ENCODE data around the gene LSM7. TPM values are rescaled to one million over a fixed set of nuclear protein-coding genes. Genes with fewer than 3 reads are reported as not detected.

Gene LSM7
- total and polyA plus RNA-seq, 2 of the 13 experiments (the other 11 are each of a cell fraction or from before 2014, with no cell fraction given), result 140 to 205 TPM

- TF ChIP-seq, protein P1, sequence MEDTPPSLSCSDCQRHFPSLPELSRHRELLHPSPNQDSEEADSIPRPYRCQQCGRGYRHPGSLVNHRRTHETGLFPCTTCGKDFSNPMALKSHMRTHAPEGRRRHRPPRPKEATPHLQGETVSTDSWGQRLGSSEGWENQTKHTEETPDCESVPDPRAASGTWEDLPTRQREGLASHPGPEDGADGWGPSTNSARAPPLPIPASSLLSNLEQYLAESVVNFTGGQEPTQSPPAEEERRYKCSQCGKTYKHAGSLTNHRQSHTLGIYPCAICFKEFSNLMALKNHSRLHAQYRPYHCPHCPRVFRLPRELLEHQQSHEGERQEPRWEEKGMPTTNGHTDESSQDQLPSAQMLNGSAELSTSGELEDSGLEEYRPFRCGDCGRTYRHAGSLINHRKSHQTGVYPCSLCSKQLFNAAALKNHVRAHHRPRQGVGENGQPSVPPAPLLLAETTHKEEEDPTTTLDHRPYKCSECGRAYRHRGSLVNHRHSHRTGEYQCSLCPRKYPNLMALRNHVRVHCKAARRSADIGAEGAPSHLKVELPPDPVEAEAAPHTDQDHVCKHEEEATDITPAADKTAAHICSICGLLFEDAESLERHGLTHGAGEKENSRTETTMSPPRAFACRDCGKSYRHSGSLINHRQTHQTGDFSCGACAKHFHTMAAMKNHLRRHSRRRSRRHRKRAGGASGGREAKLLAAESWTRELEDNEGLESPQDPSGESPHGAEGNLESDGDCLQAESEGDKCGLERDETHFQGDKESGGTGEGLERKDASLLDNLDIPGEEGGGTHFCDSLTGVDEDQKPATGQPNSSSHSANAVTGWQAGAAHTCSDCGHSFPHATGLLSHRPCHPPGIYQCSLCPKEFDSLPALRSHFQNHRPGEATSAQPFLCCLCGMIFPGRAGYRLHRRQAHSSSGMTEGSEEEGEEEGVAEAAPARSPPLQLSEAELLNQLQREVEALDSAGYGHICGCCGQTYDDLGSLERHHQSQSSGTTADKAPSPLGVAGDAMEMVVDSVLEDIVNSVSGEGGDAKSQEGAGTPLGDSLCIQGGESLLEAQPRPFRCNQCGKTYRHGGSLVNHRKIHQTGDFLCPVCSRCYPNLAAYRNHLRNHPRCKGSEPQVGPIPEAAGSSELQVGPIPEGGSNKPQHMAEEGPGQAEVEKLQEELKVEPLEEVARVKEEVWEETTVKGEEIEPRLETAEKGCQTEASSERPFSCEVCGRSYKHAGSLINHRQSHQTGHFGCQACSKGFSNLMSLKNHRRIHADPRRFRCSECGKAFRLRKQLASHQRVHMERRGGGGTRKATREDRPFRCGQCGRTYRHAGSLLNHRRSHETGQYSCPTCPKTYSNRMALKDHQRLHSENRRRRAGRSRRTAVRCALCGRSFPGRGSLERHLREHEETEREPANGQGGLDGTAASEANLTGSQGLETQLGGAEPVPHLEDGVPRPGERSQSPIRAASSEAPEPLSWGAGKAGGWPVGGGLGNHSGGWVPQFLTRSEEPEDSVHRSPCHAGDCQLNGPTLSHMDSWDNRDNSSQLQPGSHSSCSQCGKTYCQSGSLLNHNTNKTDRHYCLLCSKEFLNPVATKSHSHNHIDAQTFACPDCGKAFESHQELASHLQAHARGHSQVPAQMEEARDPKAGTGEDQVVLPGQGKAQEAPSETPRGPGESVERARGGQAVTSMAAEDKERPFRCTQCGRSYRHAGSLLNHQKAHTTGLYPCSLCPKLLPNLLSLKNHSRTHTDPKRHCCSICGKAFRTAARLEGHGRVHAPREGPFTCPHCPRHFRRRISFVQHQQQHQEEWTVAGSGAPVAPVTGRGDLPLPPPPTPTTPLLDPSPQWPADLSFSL (CRISPR knock-in tag; IDR thresholded peaks at IDR 0.05), result no peak
- TF ChIP-seq, protein P2, sequence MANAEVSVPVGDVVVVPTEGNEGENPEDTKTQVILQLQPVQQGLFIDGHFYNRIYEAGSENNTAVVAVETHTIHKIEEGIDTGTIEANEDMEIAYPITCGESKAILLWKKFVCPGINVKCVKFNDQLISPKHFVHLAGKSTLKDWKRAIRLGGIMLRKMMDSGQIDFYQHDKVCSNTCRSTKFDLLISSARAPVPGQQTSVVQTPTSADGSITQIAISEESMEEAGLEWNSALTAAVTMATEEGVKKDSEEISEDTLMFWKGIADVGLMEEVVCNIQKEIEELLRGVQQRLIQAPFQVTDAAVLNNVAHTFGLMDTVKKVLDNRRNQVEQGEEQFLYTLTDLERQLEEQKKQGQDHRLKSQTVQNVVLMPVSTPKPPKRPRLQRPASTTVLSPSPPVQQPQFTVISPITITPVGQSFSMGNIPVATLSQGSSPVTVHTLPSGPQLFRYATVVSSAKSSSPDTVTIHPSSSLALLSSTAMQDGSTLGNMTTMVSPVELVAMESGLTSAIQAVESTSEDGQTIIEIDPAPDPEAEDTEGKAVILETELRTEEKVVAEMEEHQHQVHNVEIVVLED (CRISPR knock-in tag; IDR thresholded peaks at IDR 0.05; ENCODE audit: borderline replicate concordance), result peak; percentile 82; the same call in 1 of the 2 replicates
- no peak for TF ChIP-seq SNRNP70 (IDR thresholded peaks at IDR 0.05; ENCODE audit: low read depth, low read length)
- TF ChIP-seq, protein P3, sequence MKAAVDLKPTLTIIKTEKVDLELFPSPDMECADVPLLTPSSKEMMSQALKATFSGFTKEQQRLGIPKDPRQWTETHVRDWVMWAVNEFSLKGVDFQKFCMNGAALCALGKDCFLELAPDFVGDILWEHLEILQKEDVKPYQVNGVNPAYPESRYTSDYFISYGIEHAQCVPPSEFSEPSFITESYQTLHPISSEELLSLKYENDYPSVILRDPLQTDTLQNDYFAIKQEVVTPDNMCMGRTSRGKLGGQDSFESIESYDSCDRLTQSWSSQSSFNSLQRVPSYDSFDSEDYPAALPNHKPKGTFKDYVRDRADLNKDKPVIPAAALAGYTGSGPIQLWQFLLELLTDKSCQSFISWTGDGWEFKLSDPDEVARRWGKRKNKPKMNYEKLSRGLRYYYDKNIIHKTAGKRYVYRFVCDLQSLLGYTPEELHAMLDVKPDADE (CRISPR knock-in tag; IDR thresholded peaks at IDR 0.05), result no peak
- peak; percentile 52; the same call in 1 of the 2 replicates for TF ChIP-seq ZNF501 (CRISPR knock-in tag; IDR thresholded peaks at IDR 0.05)
- TF ChIP-seq MYC (CRISPR knock-in tag; IDR thresholded peaks at IDR 0.05; ENCODE audit: borderline replicate concordance), result peak; percentile 94
- no peak for TF ChIP-seq ZBTB10 (CRISPR knock-in tag; IDR thresholded peaks at IDR 0.05; ENCODE audit: borderline replicate concordance)
- no peak for TF ChIP-seq ZBTB26 (CRISPR knock-in tag; IDR thresholded peaks at IDR 0.05; ENCODE audit: borderline replicate concordance)
- TF ChIP-seq ZNF550 (CRISPR knock-in tag; IDR thresholded peaks at IDR 0.05; ENCODE audit: borderline replicate concordance), result no peak
- no peak; the same call in 1 of the 2 replicates for TF ChIP-seq CBX5 (CRISPR knock-in tag; IDR thresholded peaks at IDR 0.05; ENCODE audit: borderline replicate concordance)
- TF ChIP-seq ZNF720 (CRISPR knock-in tag; IDR thresholded peaks at IDR 0.05), result no peak
- TF ChIP-seq SPEN (CRISPR knock-in tag; IDR thresholded peaks at IDR 0.05; ENCODE audit: low read depth), result peak; percentile 89; the same call in 1 of the 2 replicates
- peak; percentile 90 for TF ChIP-seq POLR2G (IDR thresholded peaks at IDR 0.05; ENCODE audit: low read depth, low read length)
Observed at GRCh38 chr19:2328401-2329148, at the start of gene LSM7, which contains the start of gene SPPL2B (continued).

Measured in HepG2 (cell line).